ENCODE measurements around the gene LRRC30. TPM values are rescaled to one million over a fixed set of nuclear protein-coding genes. Genes with fewer than 3 reads are reported as not detected.

LRRC30 gene
- total RNA-seq (6.5 TPM), polyA plus RNA-seq (ENCODE audit: insufficient read depth in 1 of 8, insufficient read length in 8 of 8, low replicate concordance in 1 of 8) (1 to 10 TPM; 3.1 to 8.0 (median 4.8) TPM)
- long read RNA-seq, donor 1: 0 reads
- long read RNA-seq, donor 2: 0 reads
- long read RNA-seq, donor 3, partial matches to known transcripts: 0 of 3 reads
- long read RNA-seq, donor 3, other reads (novel, unspliced or antisense): 0 of 3 reads
- long read RNA-seq, donor 4: 0 reads
- long read RNA-seq, donor 5, partial matches to known transcripts: 0 of 2 reads
- long read RNA-seq, donor 5, other reads (novel, unspliced or antisense): 0 of 2 reads
- long read RNA-seq, donor 6, partial matches to known transcripts: 0 of 4 reads
- long read RNA-seq, donor 6, other reads (novel, unspliced or antisense): 0 of 4 reads
- long read RNA-seq, donor 7, partial matches to known transcripts: 0 of 2 reads
- long read RNA-seq, donor 7, other reads (novel, unspliced or antisense): 0 of 2 reads
- long read RNA-seq, donor 8, partial matches to known transcripts: 0 of 2 reads
- long read RNA-seq, donor 8, other reads (novel, unspliced or antisense): 0 of 2 reads
- long read RNA-seq, donor 9, partial matches to known transcripts: 0 of 1 reads
- long read RNA-seq, donor 9, other reads (novel, unspliced or antisense): 0 of 1 reads
- long read RNA-seq, donor 10, partial matches to known transcripts: 0 of 1 reads
- long read RNA-seq, donor 10, other reads (novel, unspliced or antisense): 0 of 1 reads
- long read RNA-seq, donor 11, partial matches to known transcripts: 0 of 4 reads
- long read RNA-seq, donor 11, other reads (novel, unspliced or antisense): 0 of 4 reads

DNA sequence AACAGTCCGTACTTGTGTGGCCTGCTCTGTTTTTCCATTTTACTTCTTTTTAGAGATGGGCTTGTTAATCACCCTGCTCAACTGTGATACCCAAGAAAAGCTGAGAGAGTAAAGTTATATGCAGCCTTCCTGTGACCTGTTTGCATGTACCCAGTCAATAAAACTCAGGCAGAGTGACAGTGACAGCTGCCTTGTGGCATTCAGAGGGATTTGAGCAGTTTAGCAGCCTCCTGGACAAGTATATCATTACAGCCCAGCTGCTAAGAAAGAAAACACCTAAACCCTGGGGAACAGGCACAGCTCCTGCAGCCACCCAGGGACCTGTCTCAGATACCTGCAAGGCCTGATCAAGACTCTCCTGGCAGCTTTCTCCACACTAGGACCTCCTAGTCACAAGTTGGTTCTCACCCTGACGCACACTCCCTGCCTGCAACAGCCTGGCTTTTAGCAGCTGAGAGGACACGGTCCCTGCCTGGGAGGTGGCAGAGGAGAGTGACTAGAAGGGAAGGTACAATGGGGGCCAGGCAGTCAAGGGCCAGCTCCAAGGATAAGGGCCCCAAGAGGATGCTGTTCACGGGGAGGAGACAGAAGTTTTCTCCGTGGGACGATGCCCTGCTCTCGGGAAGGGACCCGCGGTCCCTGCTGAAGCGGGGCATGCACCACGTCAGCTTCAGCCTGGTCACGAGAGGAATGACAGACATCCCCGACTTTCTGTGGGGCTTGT lies at the start of gene LRRC30:
TSS of gene LRRC30 (plus strand) at position 464 of the 724 bp plus-strand sequence. CDS start at position 514, 50 bp downstream.
- DNase-seq: peak; percentile 78
- Histone ChIP-seq H3K9me3 (replicated peaks; ENCODE audit: control insufficient read depth, low read depth, low read length) (no peaks in the 10 kb centered on the region), H3K4me1 (ENCODE audit: control insufficient read depth, insufficient read depth, low read length) (peaks cover 23% of the 10 kb centered on the region), H3K27me3 (ENCODE audit: control insufficient read depth, insufficient read depth, low read length) (peaks cover 2% of the 10 kb centered on the region), H3K36me3 (ENCODE audit: control insufficient read depth, insufficient read depth, low read length) (no peaks in the 10 kb centered on the region), H3K27ac (ENCODE audit: low read length) (peak within 1 kb of the TSS; percentile 60), H3K4me3 (ENCODE audit: low read length) (peak within 1 kb of the TSS; percentile 30)
- 80% methylated on average over 11 of the region's 13 CpGs for WGBS (ENCODE audit: insufficient coverage)

DNA sequence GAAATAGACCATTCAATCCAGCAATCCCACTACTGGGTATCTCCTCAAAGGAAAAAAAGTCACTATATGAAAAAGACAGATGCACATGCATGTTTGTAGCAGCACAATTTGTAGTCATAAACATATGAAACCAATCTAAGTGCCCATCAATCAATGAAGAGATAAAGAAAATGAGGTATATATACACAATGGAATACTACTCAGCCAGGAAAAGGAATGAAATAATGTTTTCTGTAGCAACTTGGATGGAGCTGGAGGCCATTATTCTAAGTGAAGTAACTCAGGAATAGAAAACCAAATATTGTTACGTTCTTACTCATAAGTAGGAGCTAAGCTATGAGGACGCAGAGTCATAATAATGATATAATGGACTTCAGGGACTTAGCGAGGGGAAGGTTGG lies 45.2 kb upstream of the LRRC30 start:
- Histone ChIP-seq H3K9me3 (replicated peaks; ENCODE audit: control insufficient read depth, low read depth, low read length) (no peaks in the 10 kb centered on the region), H3K27me3 (ENCODE audit: control insufficient read depth, insufficient read depth, low read length) (no peaks in the 10 kb centered on the region), H3K27ac (ENCODE audit: low read length) (no peak overlapping the region), H3K4me1 (ENCODE audit: control insufficient read depth, insufficient read depth, low read length) (no peaks in the 10 kb centered on the region), H3K36me3 (ENCODE audit: control insufficient read depth, insufficient read depth, low read length) (no peaks in the 10 kb centered on the region), H3K4me3 (ENCODE audit: low read length) (no peak overlapping the region)
- no peak for DNase-seq
- whole genome bisulfite sequencing (ENCODE audit: insufficient coverage): 100% methylated on average over 1 of the region's 3 CpGs

DNA sequence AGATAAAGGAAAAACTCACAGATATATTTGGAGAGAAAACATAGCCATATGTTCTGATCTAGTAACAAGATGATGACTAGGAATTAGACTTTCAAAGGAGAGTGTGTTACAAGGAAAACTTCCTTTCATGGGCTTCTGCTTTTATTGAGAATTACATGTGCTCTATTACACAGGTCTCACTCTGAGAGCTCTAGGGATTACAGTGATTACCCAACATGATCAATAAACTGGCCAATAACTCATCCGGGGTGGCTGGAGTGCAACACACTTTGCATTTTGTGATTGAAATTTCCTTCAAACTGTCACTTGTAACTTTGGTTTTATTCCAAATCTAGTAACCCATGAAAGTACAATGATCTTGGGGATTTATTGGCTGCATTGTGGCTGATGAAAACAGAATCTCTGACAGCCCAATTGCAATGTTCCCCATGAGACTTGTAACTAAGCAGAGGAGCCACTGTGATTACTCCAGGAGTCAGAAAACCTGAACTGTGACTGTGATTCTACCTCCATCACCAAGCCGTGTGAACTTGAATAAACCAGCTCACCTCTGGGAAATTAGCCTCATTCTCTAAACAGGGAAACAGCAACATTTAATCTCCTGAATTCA lies 40.2 kb upstream of the LRRC30 start:
- 60% methylated on average over 1 of the region's 2 CpGs for WGBS (ENCODE audit: insufficient coverage)
- Histone ChIP-seq H3K36me3 (ENCODE audit: control insufficient read depth, insufficient read depth, low read length) (no peaks in the 10 kb centered on the region), H3K4me1 (ENCODE audit: control insufficient read depth, insufficient read depth, low read length) (no peaks in the 10 kb centered on the region), H3K4me3 (ENCODE audit: low read length) (no peak overlapping the region), H3K27ac (ENCODE audit: low read length) (no peak overlapping the region), H3K27me3 (ENCODE audit: control insufficient read depth, insufficient read depth, low read length) (peaks cover 2% of the 10 kb centered on the region), H3K9me3 (replicated peaks; ENCODE audit: control insufficient read depth, low read depth, low read length) (no peaks in the 10 kb centered on the region)
- DNase-seq: no peak

DNA sequence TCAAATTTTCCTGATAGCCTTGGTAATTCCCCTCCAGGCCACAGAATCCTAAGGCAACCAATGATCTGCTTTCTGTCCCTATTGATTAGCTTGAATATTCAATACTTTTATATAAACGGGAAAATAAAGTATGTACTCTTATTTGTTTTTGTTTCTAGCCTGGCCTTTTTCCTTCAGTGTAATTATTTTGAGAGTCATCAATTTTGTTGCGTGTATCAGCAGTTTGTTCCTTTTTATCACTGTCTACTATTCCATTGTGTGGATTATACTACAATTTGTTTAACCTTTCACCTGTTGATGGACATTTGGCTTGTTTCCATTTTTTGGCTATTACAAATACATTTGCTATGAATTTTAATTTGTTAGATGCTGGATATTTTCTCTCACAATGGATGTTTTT lies 39.2 kb upstream of the LRRC30 start:
- Histone ChIP-seq H3K9me3 (replicated peaks; ENCODE audit: control insufficient read depth, low read depth, low read length) (no peaks in the 10 kb centered on the region), H3K4me3 (ENCODE audit: low read length) (no peak overlapping the region), H3K27me3 (ENCODE audit: control insufficient read depth, insufficient read depth, low read length) (peaks cover 2% of the 10 kb centered on the region), H3K36me3 (ENCODE audit: control insufficient read depth, insufficient read depth, low read length) (no peaks in the 10 kb centered on the region), H3K27ac (ENCODE audit: low read length) (no peak overlapping the region), H3K4me1 (ENCODE audit: control insufficient read depth, insufficient read depth, low read length) (no peaks in the 10 kb centered on the region)
- no CpG with 5 or more reads among the region's 2 CpGs for WGBS (ENCODE audit: insufficient coverage)
- DNase-seq: no peak

DNA sequence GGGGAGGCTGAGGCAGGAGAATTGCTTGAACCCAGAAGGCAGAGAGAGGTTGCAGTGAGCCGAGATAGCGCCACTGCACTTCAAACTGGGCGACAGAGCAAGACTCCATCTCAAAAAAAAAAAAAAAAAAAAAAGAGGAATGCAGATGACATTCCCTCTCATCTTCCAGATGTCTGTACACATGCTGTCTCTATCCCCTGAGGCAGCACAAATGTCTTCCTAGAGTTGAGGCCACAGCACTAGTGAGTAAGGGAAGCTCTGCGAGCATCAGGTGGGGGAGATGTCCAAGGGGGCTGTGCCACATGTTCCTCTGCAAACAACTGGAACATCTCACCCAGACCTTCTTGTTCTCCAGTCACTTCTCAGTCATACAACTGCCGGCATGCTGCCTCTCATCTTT lies 35.6 kb upstream of the LRRC30 start:
- WGBS (ENCODE audit: insufficient coverage): 88% methylated on average over 2 of the region's 5 CpGs
- H3K27ac ChIP-seq (ENCODE audit: low read length): no peak overlapping the region
- no peaks in the 10 kb centered on the region for H3K36me3 ChIP-seq (ENCODE audit: control insufficient read depth, insufficient read depth, low read length)
- no peaks in the 10 kb centered on the region for H3K9me3 ChIP-seq (replicated peaks; ENCODE audit: control insufficient read depth, low read depth, low read length)
- H3K27me3 ChIP-seq (ENCODE audit: control insufficient read depth, insufficient read depth, low read length): peaks cover 2% of the 10 kb centered on the region
- DNase-seq: no peak
- H3K4me3 ChIP-seq (ENCODE audit: low read length): no peak overlapping the region
- H3K4me1 ChIP-seq (ENCODE audit: control insufficient read depth, insufficient read depth, low read length): no peaks in the 10 kb centered on the region

DNA sequence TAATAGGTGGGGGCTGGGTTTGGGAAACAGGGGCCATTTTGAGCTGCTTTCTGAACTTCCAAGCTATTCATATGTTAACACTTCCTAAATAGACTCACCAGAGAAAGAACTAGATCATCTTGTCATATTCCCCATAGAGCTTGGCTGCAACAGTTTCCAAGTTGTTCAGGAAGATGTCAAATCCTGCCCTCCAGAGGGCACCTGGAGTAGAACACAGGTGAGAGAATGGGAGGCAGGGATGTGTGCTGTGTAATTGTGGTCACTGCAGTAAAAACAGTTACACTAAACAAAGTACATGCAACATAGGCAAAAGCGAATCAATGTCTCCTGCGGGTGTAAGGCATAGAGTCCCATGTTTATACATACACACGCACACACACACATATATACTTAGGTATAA lies 34.5 kb upstream of the LRRC30 start:
- Histone ChIP-seq H3K4me1 (ENCODE audit: control insufficient read depth, insufficient read depth, low read length) (no peaks in the 10 kb centered on the region), H3K27ac (ENCODE audit: low read length) (no peak overlapping the region), H3K36me3 (ENCODE audit: control insufficient read depth, insufficient read depth, low read length) (no peaks in the 10 kb centered on the region), H3K4me3 (ENCODE audit: low read length) (no peak overlapping the region), H3K27me3 (ENCODE audit: control insufficient read depth, insufficient read depth, low read length) (peaks cover 2% of the 10 kb centered on the region), H3K9me3 (replicated peaks; ENCODE audit: control insufficient read depth, low read depth, low read length) (no peaks in the 10 kb centered on the region)
- no CpG with 5 or more reads among the region's 3 CpGs for WGBS (ENCODE audit: insufficient coverage)
- no peak for DNase-seq

DNA sequence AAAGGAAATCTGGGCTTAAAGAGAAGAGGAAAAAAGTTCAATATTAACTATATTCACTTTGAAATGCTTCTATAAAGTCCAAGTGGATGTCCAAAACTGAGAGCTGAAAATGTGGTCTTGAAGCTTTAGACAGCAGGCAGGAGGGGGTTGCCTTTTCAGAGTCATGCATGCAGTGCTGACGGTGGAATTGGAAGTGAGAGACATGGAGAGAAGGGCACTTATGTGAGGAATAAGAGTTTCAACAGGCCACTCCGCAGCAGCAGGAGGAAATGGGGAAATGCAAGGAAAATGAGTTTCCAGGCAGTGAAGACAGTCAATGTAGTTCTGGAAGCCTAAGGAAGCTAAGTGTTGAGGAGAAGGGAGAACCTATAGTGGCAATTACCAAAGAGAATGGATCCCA lies 33.0 kb upstream of the LRRC30 start:
- no peaks in the 10 kb centered on the region for H3K36me3 ChIP-seq (ENCODE audit: control insufficient read depth, insufficient read depth, low read length)
- no peaks in the 10 kb centered on the region for H3K27me3 ChIP-seq (ENCODE audit: control insufficient read depth, insufficient read depth, low read length)
- no peaks in the 10 kb centered on the region for H3K9me3 ChIP-seq (replicated peaks; ENCODE audit: control insufficient read depth, low read depth, low read length)
- H3K4me3 ChIP-seq (ENCODE audit: low read length): no peak overlapping the region
- no peak for DNase-seq
- 65% methylated on average over 2 of the region's 2 CpGs for WGBS (ENCODE audit: insufficient coverage)
- no peak overlapping the region for H3K27ac ChIP-seq (ENCODE audit: low read length)
- peaks cover 3% of the 10 kb centered on the region for H3K4me1 ChIP-seq (ENCODE audit: control insufficient read depth, insufficient read depth, low read length)

DNA sequence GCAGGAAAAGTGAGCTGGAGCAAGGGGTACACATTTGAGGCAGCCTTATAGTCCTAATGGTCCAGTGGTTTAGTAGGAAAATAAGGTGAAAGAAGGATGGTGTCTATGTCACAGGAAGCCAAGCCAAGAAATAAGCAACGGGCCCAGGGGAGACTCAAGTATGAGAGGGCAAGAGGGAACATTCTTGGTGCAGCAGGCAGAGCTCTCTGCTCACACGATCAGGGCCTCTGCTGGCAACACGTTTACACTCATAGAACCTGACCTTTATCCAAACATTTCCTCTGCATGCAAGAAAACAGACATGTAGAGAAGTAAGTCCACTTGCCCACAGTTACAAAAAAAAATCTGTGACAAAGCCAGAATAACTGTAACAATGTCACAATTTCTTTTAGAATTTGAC lies 32.6 kb upstream of the LRRC30 start:
- Histone ChIP-seq H3K27ac (ENCODE audit: low read length) (no peak overlapping the region), H3K9me3 (replicated peaks; ENCODE audit: control insufficient read depth, low read depth, low read length) (no peaks in the 10 kb centered on the region), H3K4me1 (ENCODE audit: control insufficient read depth, insufficient read depth, low read length) (peaks cover 3% of the 10 kb centered on the region), H3K36me3 (ENCODE audit: control insufficient read depth, insufficient read depth, low read length) (no peaks in the 10 kb centered on the region), H3K27me3 (ENCODE audit: control insufficient read depth, insufficient read depth, low read length) (no peaks in the 10 kb centered on the region), H3K4me3 (ENCODE audit: low read length) (no peak overlapping the region)
- no peak for DNase-seq
- WGBS (ENCODE audit: insufficient coverage): no CpG with 5 or more reads among the region's 3 CpGs

DNA sequence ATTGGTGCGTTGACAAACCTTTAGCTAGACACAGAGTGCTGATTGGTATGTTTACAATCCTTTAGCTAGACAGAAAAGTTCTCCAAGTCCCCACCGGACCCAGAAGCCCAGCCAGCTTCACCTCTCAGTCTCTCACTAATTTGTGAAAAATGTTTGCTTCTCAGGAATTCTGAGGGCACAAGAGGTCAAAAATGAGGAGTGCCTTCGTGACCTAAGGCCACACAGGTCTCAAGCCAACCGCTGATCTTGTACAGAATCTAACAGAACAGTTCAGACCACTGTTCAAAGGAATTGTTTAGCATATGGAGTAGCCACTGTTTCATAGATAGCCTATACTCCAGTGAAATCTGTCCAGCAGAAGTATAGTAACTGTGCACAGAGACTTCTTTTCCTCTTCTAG lies 29.8 kb upstream of the LRRC30 start:
- Histone ChIP-seq H3K27me3 (ENCODE audit: control insufficient read depth, insufficient read depth, low read length) (no peaks in the 10 kb centered on the region), H3K9me3 (replicated peaks; ENCODE audit: control insufficient read depth, low read depth, low read length) (no peaks in the 10 kb centered on the region), H3K27ac (ENCODE audit: low read length) (no peak overlapping the region), H3K4me3 (ENCODE audit: low read length) (no peak overlapping the region), H3K36me3 (ENCODE audit: control insufficient read depth, insufficient read depth, low read length) (no peaks in the 10 kb centered on the region), H3K4me1 (ENCODE audit: control insufficient read depth, insufficient read depth, low read length) (peaks cover 6% of the 10 kb centered on the region)
- no peak for DNase-seq
- 90% methylated on average over 2 of the region's 4 CpGs for WGBS (ENCODE audit: insufficient coverage)

All from muscle of leg (tissue), 16 donors.